HCT116 (cell line): ENCODE results near the gene HAPLN3.

Experiments
- CTCF ChIP-seq, 3 experiments: fragments of 200-600 bp in 1 of 3; sonication (generic) in 1 of 3; IDR thresholded peaks in 2 of 3; conservative IDR thresholded peaks in 1 of 3; 2 replicates each; pipeline ENCODE4 v1.5.1; 2012 to 2017; ENCODE audit warnings: low read depth in 2 of 3, low read length in 2 of 3, antibody characterized with exemption in 1 of 3, borderline replicate concordance in 1 of 3, control low read depth in 1 of 3, mild to moderate bottlenecking in 1 of 3, mixed read lengths in 1 of 3, mixed run types in 1 of 3, moderate library complexity in 1 of 3; ENCODE audit not compliant: insufficient read depth in 1 of 3
- EGR1 ChIP-seq: IDR thresholded peaks from 2 replicates; pipeline ENCODE4 v1.6.1; 2012; ENCODE audit warnings: low read depth
- ELF1 ChIP-seq: IDR thresholded peaks from 2 replicates; pipeline ENCODE4 v1.6.1; 2012; ENCODE audit warnings: low read depth, borderline replicate concordance
- EZH2phosphoT487 ChIP-seq: fragments of 200-600 bp; IDR thresholded peaks from 2 replicates; pipeline ENCODE4 v1.6.1; 2018; ENCODE audit warnings: antibody characterized with exemption, borderline replicate concordance
- POLR2A ChIP-seq: IDR thresholded peaks from 2 replicates; pipeline ENCODE4 v1.7.0; 2011; ENCODE audit warnings: borderline replicate concordance; ENCODE audit not compliant: insufficient read depth, insufficient read length; ENCODE audit errors: extremely low read depth
- RAD21 ChIP-seq: IDR thresholded peaks from 2 replicates; pipeline ENCODE4 v1.6.1; 2012; ENCODE audit warnings: low read depth, mild to moderate bottlenecking
- REST ChIP-seq: IDR thresholded peaks from 2 replicates; pipeline ENCODE4 v1.6.1; 2012; ENCODE audit warnings: low read depth
- SIN3A ChIP-seq: IDR thresholded peaks from 2 replicates; pipeline ENCODE4 v1.6.1; 2012; ENCODE audit warnings: low read depth
- SRF ChIP-seq: IDR thresholded peaks from 2 replicates; pipeline ENCODE4 v1.6.1; 2012; ENCODE audit warnings: low read depth
- TCF7L2 ChIP-seq: IDR thresholded peaks from 2 replicates; pipeline ENCODE4 v1.7.0; 2011; ENCODE audit warnings: borderline replicate concordance, inconsistent platforms; ENCODE audit not compliant: insufficient read depth, insufficient read length; ENCODE audit errors: extremely low read depth
- ZBTB33 ChIP-seq: IDR thresholded peaks from 2 replicates; pipeline ENCODE4 v1.6.1; 2011; ENCODE audit warnings: mild to moderate bottlenecking, low read length, moderate library complexity; ENCODE audit not compliant: insufficient replicate concordance; ENCODE audit errors: extremely low read depth
- ZFX ChIP-seq: fragments of 450-650 bp; IDR thresholded peaks from 2 replicates; pipeline ENCODE4 v1.6.1; 2017
- ZNF274 ChIP-seq: fragments of 200-500 bp; sonication (Bioruptor generic); IDR thresholded peaks from 2 replicates; pipeline ENCODE4 v1.6.1; 2014; ENCODE audit warnings: mild to moderate bottlenecking, low read depth, low read length, inconsistent platforms

- no peak for TF ChIP-seq CTCF (IDR thresholded peaks at IDR 0.05 in 2 of 3, conservative IDR thresholded peaks at IDR 0.05 in 1 of 3; ENCODE audit: borderline replicate concordance in 1 of 3, insufficient read depth in 1 of 3, low read depth in 2 of 3, low read length in 2 of 3)
- no peak for TF ChIP-seq ZBTB33
- no peak for TF ChIP-seq SRF
- no peak for TF ChIP-seq POLR2A
- TF ChIP-seq SIN3A: no peak
- no peak for TF ChIP-seq REST
- no peak for TF ChIP-seq EGR1
- TF ChIP-seq EZH2phosphoT487: no peak
- no peak for TF ChIP-seq TCF7L2
- no peak for TF ChIP-seq ZNF274
- no peak for TF ChIP-seq RAD21
- no peak for TF ChIP-seq ELF1
- no peak for TF ChIP-seq ZFX
Observed at GRCh38 chr15:88849376-88850072, 45.8 kb downstream of the HAPLN3 start.
